ENCODE results near the gene POLD3.

Gene POLD3

DNA sequence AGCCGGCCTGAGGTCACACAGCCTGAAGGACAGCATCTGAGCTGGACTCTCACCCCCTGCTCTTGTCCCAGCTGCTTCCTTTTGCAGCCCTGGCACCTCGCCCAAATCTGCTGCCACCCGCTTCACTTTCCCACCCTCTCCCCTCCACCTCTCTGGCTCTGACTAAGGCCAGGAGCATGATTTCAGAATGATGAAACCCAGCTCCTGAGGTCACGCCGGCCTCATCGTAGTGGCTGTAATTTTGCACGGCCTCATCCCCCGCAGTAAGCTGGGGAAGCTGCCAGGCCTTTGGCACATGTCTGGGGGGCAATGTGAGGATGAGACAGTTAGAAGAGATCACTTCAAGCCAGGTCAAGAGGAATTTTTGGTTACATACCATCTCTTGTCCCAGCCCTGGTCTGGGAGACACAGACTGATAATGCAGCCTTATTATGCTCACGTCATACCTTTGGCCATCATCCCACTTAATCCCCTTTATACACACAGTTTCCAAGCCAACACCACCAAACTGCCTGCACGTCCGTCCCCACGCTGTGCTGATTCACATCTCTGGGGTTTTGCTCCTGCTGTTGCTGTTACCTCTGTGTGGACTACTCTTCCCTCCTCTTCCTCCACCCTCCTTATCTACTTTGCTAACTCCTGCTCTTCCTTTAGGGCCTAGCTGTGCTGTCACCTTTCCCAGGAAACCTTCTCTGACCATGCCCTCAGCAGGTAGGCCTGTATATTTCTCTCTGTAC lies 80.7 kb downstream of the POLD3 start:
- peak; percentile 89 for DNase-seq (ENCODE audit: low read depth in 2 of 2)

DNA sequence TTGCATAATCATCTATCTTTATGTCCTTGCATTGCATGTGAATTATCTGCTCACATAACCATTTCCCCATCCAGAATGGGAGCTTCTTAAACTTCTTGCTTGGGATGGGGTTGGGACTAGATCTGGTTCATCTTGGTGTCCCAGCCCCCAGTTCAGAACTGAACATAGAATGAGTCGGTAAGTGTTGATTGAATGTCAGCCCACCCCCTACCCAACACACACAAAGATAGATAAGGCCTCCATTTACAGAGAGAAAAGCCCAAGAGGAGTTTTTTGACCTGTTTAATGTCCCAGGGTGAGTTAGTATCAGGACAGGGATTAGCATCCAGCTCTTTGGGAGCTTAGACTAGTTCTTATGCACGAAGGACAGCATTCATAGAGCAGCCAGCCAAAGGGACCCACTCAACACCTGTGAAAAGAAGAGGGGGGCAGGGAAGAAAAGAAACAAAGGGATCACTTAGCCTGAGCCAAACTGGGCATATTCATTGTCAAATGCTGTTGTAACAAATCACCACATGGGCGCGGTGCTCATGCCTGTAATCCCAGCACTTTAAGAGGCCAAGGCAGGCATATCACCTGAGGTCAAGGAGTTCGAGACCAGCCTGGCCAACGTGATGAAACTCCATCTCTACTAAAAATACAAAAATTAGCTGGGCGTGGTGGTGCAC lies 81.4 kb downstream of the POLD3 start:
- DNase-seq (ENCODE audit: low read depth in 2 of 2) = no peak

DNA sequence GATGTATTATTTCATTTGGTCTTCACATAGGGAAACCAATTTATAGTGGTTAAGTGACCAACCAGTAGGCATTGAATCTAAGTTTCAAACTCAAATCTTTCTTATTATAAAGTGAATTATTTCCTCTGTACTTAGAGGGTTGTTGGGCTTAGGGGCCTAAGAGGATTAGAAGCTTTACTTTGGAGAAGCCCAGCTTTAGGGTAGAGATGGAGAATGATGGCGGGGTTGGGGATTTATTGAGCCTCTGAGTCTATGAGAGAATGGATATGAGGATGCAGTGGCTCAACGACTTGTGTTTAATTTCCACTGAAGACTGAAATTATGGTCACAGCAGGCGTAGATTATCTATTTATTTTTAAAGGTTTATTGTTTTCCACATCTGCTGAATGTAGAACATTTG lies 83.4 kb downstream of the POLD3 start:
- no peak for DNase-seq (ENCODE audit: low read depth in 2 of 2)

DNA sequence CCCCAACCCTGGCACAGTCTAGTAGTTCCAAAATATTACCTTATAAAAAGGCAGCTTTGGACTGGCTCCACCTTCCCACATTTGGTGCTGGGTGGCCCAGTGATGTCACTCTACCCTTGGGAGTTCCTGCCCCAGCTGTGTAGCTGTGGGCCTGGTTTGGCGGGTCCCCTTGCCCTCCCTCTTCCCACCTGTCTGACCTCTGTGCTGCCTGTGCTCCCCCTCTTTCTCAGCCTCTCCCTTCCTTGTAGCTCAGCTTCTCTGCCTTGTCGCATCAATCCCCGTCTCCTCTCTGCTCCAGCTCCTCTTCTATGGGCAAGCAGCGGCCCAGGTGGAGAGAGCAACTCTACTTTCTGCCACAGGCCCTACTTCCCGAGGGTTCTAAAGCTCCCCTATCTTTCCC lies 84.2 kb downstream of the POLD3 start:
- no peak for DNase-seq (ENCODE audit: low read depth in 2 of 2)

DNA sequence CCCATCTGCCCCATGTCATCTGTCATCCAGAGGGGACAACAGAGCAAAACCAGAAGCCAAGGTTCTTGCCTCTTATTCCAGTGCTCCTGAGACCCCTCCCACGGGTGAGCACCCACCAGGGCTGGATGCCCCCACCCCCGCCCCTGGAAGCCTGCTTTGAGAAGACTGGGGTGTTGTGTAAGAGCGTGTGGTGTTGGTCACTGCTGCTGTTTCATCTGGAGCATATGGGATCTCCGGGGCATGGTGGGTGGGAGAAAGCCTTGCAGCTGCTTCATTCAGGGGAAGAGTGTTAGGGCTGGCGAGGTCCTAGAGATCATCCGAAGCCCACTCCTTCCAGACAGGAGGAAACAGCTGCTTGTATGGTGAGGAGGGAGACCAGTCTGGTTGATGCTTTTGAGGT lies 84.7 kb downstream of the POLD3 start:
- DNase-seq (ENCODE audit: low read depth in 2 of 2) = no peak

DNA sequence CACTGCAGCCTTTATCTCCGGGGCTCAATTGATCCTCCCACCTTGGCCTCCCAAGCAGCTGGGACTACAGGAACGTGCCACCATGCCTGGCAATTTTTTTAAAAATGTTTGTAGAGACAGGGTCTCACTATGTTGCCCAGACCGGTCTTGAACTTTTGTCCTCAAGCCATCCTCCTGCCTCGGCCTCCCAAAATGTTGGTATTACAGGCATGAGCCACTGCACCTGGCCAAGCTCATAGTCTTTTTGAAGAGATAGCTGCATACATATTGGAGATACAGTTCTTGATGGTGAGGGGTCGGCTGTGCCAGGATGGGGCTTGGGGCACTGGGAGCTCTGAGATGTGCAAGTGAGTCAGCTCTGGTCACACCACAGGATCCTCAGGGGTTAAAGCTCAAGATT lies 85.7 kb downstream of the POLD3 start:
- no peak for DNase-seq (ENCODE audit: low read depth in 2 of 2)

DNA sequence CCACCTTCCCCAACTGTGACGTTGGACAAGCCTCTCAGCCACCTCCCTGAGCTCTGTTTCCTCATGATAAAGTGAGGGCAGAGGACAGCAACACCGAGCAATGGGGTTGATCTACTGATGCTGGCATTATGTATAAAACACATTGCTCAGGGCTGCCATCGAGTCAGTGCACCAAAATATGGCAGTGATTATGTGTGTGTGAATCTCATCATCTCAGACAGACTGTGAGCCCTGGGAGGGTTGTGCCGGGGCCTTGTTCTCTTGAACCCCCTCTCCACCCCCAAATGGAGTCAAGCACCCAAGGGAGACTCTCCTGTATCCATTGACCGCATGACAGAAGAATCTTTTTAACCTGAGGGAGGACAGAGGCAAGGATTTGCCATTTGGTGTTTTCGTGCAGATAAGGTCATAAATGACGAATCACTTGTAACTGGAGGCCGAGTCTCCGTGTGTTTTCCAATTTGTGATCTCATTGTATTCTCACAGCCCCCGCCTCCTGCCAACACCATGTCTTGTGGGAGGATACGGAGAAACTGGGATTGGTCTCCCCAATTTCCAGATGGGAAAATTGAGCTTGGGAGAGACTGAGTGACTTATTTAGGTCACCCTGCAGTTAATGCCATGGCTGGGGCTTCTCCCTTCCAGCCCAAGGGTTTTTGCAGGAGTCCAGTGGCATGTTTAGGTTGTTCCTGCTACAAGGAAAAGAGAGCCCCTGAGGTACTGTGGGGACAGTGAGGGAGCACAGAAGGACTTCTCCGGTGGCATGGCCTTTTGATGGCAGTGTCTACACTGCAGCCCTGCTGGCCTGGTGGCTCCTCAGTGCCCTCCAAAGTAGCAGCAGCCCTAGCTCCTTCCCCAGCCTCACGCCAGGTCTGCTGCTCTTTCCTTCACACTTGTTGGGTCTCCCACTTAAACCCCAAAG lies 86.5 kb downstream of the POLD3 start:
- no peak for DNase-seq (ENCODE audit: low read depth in 2 of 2)

DNA sequence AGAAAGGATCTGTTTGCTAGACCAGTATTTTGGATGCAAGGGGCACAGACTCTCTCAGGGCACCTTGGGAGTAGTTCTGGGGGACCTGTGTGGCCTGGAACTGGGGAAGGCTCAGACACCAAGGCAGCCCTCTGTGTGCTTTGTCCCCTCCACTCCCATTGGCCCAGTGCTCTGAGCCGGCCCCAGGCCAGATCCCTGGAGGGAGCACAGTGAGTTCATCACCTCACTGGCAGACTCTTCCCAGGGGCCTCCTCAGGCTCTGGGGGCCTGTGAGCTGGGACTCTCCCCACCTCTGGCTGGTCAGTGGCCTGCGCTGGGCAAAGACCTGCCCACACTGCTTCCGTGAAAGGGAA lies 87.1 kb downstream of the POLD3 start:
- no peak for DNase-seq (ENCODE audit: low read depth in 2 of 2)

DNA sequence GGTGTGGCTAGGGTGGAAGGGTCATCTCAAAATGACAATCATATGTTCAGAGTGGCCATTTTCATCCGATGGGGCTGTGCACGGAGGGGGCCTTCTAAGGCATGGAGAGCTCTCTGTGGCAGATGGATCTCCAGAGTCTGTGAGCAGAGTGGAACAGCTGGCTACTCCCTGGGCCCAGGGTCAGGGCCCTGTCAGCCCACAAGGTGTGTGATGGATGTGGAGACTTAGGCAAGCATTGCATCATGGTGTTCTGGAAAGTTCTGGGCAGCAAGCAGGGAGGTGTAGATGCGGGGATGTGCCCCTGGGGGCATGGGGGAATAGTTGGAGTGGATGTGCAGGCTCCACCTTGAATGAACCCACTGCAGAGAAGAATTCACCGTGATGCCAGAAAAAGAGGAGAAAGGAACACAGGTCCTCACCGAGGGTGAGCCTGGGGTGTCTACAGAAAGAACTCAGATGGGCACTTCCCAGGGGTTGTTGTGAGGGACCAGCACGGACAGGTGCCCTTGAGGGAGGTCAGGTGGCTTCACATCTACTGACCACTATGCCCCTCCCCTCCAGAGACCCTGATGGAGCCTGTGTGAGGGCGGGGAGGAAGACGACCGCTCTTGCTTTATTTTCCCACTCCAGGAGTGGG lies 87.8 kb downstream of the POLD3 start:
- no peak for DNase-seq (ENCODE audit: low read depth in 2 of 2)

DNA sequence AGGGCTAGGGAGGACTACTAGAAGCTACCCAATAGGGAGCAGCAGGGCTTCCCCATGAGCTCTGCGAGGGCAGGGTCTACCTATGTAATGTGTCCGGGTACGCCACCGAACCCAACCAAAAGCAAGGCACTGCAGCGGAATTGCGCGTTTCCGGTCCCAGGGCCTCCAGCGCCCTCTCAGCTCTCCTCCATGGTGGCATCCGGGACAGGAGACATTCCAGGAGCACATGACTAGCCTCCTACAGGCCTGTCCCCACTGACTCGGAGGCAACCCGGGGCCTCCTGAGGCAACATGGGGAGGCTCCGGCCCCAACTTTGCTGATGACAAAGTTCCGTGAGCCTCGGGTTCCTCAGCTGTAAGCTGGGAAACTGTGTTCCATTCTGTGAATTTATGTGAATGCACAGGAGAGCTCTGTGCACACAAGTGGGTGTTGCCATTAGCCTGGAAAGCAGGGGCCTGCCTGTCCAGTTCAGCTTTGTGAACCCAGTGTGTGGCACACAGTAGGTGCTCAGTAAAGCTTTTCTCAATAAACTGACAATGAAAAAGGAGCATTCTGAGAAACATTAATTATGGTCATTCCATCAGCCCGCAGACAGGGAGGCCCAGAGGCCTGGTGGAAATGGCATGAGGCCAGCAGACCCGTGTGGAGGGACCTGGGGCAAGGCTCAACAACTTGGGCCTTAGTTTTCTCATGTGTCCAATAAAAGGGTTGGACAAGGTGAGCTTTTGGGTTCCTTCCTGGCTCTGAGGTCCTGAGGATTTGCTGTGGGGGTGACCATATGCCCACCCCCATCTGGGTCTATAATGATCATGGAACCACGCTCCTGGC lies 88.5 kb downstream of the POLD3 start:
- DNase-seq (ENCODE audit: low read depth in 2 of 2) = no peak

DNA sequence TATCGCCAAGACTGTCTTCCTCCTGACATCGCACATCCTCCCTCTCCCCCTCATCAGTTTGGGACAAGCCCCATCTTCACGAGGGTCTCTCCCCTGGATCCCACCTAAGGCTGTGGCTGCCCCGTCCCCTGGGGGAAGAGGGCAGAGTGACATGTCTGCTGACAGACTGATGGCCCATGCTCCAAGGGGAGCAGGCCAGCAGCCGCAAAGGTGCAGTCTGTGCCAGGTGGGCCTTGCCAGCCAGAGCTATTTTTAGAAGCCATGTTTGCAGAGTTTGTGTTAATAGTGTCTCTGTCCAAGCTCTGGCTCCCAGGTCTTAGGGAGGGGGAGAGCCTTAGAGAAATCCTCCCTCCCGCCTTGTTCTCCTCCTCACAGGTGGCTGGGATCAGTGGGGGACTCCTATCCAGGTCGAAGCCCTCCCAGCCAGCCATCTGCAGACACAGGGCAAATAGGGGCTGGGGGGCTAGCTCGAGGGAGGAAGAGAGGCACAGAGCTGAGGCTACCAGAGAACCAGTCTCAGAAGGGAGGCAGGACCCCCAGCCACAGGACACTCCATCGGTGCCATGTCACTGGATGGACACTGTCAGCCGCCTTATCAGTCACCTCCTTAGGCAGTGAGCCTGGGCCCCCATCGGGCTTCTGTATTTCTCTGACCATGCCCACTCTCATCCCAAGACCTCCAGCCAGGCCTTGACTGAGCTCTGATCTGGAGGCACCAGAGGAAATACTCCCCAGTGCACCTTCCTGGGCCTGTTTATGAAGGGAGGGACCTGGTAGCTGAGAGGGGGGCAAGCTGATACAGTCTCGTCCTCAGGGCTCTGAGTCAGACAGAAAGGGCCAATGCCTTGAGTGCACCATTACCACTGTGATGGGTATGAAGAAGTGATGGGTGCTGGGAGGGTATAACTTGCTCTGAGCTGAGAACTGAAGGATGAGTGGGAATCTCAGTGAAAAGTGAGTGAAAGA lies 89.6 kb downstream of the POLD3 start:
- DNase-seq (ENCODE audit: low read depth in 2 of 2) = no peak

DNA sequence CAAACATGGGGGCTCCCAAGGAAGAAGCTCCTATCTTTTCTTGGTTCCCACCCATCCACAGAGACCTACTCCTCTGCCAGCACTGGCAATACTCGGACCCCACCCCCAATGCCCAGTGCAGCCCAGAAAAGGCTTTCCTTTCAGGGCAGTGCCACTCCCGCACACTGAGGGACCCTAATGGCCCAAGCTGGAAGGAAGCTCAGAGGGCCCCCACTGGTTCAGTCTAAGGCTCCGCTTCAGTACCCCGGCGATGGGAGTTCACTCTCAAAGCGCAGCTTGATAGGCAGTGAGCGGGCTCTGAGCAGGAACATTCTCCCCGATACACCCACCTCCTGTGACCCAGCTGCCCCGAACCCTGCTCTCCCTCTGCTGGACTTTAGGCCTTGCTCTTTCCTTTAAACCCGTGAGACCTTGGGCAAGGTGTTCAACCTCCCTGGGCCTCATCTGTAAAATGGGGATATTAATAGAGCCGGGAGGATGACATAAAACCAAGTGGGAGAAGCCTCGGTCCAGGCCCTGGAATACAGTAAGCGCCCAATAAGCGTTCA lies 90.4 kb downstream of the POLD3 start:
- DNase-seq (ENCODE audit: low read depth in 2 of 2) = no peak

DNA sequence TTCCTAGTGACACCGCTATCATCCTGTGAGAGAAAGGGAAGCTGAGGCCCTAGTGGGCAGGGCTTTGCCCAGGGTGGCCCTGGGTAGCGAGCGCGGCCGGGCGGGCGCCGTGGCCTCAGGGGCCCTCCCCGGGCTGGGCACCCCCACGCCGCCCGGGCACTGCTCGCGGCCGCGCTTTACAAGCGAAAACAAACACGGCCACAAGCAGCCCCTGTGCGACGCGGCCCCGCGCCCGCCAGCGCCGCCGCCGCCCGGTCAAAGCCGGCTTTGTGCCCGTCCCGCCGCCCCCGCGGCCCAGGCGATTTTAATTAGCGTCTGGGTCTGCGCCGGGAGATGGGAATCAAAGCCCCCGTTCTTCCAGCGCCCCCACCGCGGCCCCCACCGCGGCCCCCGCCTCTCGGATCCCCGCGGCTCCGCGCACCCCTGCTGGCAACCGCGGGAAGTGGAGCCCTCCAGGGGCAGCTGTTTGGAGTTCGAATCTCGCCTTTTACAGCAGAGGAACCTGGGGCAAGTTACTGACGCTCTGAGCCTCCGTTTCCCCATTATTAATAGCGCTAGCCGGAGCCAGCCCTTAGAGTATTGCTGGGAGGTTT lies 91.0 kb downstream of the POLD3 start:
- no peak for DNase-seq (ENCODE audit: low read depth in 2 of 2)

DNA sequence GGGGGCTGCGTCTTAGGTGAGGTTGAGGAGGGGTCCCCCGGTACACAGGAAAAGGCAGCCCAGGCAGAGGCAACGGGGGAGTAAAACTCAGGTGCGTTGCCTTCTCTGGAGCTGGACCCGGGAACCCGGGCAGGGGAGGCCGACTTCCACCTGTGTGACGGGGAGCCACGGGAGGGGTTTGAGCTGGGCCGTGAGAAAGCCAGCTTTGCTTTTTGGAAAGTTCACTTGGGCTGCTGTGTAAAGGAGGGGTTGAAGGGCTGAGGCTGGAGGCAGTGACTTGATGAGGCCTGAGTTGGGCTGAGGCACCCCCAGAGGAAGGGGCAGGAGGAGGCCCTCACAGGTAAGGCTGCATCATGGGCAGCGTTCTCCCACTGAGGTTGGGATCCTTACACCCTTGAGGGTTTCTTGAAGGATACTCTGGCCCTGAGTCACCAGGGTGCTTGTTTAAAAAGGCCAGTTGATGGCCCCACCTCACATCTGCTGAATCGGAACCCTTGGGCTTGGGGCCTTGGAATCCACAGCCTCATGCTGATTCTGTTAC lies 91.6 kb downstream of the POLD3 start:
- DNase-seq (ENCODE audit: low read depth in 2 of 2) = no peak

DNA sequence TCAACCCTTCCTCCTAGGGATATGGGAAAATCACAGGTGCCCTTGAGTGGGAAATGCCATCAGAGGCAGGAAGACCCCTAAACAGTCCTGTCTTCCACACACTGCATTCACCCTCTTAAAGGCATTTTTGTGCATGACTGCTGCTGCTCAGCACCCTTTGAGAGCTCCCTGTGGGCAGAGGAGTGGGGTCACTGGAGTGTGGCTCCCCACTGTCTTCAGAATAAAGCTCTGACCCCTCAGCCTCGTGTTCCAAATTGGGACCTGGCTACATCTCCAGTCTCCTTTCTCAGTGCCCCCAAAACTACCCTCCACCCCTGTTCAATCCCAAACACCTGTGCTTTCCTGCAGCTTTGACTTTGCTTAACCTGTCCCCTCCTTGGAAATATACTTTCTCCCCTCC lies 92.3 kb downstream of the POLD3 start:
- DNase-seq (ENCODE audit: low read depth in 2 of 2) = no peak

DNA sequence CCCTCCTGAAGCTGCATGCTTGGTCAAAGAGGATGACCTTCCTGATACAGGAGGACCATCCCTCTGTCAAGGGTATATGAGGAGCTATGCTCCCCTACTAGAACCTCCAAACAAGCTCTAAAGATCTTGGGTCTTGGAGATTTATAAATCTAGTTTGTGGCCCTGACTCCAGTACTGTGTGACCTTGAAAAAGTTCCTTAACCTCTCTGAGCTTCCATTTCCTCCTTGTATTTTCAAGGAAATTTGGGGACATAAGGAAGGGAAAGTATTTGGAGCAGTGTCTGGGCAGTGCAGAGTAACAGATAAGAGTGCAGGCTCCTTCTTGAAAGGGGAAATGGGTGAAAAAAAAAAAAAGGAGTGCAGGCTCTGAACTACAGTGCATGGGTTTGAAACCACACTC lies 93.0 kb downstream of the POLD3 start:
- DNase-seq (ENCODE audit: low read depth in 2 of 2) = no peak

DNA sequence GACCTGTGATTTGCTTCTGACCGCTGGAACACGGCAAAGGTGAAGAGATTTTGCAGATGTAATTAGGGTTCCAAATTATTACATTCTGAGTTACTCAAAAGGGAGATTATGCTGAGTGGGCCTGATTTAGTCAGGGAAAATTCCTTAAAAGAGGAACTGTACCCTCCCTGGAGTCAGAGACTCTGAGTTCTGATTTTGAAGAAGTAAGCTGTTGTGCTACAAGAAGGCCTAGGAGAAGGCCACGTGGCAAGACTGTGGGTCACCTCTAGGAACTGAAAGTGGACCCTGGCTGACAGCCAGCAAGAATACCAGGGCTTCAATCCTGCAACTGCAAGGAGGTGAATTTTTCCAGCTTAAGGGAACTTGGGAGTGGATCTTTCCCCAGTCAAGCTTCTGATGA lies 93.5 kb downstream of the POLD3 start:
- no peak for DNase-seq (ENCODE audit: low read depth in 2 of 2)

DNA sequence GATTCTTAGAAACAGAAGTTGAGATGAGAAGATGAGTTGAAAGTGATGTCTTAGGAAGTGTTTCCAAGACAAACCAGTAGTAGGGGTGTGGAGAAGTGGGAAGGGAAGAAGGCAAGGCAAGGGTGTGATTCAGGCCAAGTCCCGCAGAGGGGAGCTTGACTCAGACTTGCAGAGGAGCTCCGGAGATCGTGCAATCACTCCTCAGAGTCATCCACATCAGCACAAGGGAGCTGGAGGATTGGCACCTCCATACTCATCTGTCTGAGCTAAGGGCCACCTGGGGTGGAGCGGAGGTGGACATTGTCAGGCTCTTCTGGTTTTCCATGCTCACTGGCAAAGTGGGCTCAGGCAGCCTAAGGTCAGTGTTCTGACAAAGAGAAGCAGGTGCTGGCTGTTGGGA lies 94.4 kb downstream of the POLD3 start:
- DNase-seq (ENCODE audit: low read depth in 2 of 2) = no peak

Data from fibroblast of skin of left quadriceps (primary cell).